HG03103 (cell line): ENCODE data around the gene FSTL4.

ENCODE experiments used
- ATAC-seq: cut with Tn5 transposase; IDR thresholded peaks from one replicate; pipeline ENCODE4 v1.9.1; 2021; ENCODE audit warnings: low read depth; ENCODE audit not compliant: unreplicated experiment

The FSTL4 gene

GRCh38 chr5:133155326-133155969 lies 456.9 kb downstream of the FSTL4 start:
- ATAC-seq, result no peak

- ATAC-seq, result no peak
These were observed 457.9 kb downstream of the FSTL4 start for GRCh38 chr5:133154274-133155075.

- ATAC-seq, result no peak
These were observed 461.3 kb downstream of the FSTL4 start for GRCh38 chr5:133150909-133151544.

- ATAC-seq, result no peak
These were observed 463.0 kb downstream of the FSTL4 start for GRCh38 chr5:133149345-133149744.

GRCh38 chr5:133147815-133148567 lies 464.4 kb downstream of the FSTL4 start:
- ATAC-seq, result no peak

- ATAC-seq, result no peak
These were observed 464.9 kb downstream of the FSTL4 start for GRCh38 chr5:133147411-133147810.
